H9 (cell line): Measurements from ENCODE around the gene FAM227A. TPM values are rescaled to one million over a fixed set of nuclear protein-coding genes. Genes with fewer than 3 reads are reported as not detected.
"Not testable (repeated sequence)": the region's sequence is repeated elsewhere in the genome, so short reads cannot be mapped to it uniquely, and the experiment has no call there.

Experiments
- DNase-seq: peaks from one replicate; pipeline ENCODE4 v3.0.0-alpha.2; 2017
- H2AFZ ChIP-seq: one replicate; pipeline ENCODE4 v1.6.1; 2013; ENCODE audit warnings: mild to moderate bottlenecking, low read length, control low read depth, moderate library complexity
- H2AK5ac ChIP-seq: 2 replicates; pipeline ENCODE4 v1.6.1; 2013; ENCODE audit warnings: low read length, control low read depth, mixed read lengths; ENCODE audit not compliant: insufficient read length
- H2BK120ac ChIP-seq: one replicate; pipeline ENCODE4 v1.6.1; 2013; ENCODE audit warnings: low read depth, mild to moderate bottlenecking, low read length, control low read depth, inconsistent platforms; ENCODE audit not compliant: poor library complexity, severe bottlenecking
- H2BK12ac ChIP-seq: 2 replicates; pipeline ENCODE4 v1.6.1; 2013; ENCODE audit warnings: low read length, control low read depth, mixed read lengths, low read depth; ENCODE audit not compliant: insufficient read length
- H2BK15ac ChIP-seq: 2 replicates; pipeline ENCODE4 v1.6.1; 2013; ENCODE audit warnings: low read depth, low read length, control low read depth
- H2BK20ac ChIP-seq: one replicate; pipeline ENCODE4 v1.6.1; 2013; ENCODE audit warnings: low read depth, mild to moderate bottlenecking, low read length, control low read depth, inconsistent platforms; ENCODE audit not compliant: poor library complexity, severe bottlenecking
- H2BK5ac ChIP-seq: 2 replicates; pipeline ENCODE4 v1.6.1; 2013; ENCODE audit warnings: low read length, control low read depth, mixed read lengths; ENCODE audit not compliant: insufficient read length
- H3K14ac ChIP-seq: 2 replicates; pipeline ENCODE4 v1.6.1; 2013; ENCODE audit warnings: low read length, control low read depth; ENCODE audit not compliant: insufficient read depth
- H3K18ac ChIP-seq: 2 replicates; pipeline ENCODE4 v1.6.1; 2013; ENCODE audit warnings: low read depth, mild to moderate bottlenecking, mixed read lengths, low read length, control low read depth; ENCODE audit not compliant: insufficient read length
- H3K23ac ChIP-seq: 2 replicates; pipeline ENCODE4 v1.6.1; 2013; ENCODE audit warnings: low read length, control low read depth, mixed read lengths, low read depth; ENCODE audit not compliant: insufficient read length
- H3K23me2 ChIP-seq: 2 replicates; pipeline ENCODE4 v1.6.1; 2013; ENCODE audit warnings: low read depth, mild to moderate bottlenecking, mixed read lengths, low read length, control low read depth; ENCODE audit not compliant: insufficient read length, poor library complexity, severe bottlenecking
- H3K27ac ChIP-seq: 2 replicates; pipeline ENCODE4 v1.5.1; 2013; ENCODE audit warnings: low read length, control low read depth, mixed read lengths, low read depth; ENCODE audit not compliant: insufficient read length
- H3K27me3 ChIP-seq: 2 replicates; pipeline ENCODE4 v1.6.1; 2013; ENCODE audit warnings: low read length, control low read depth, inconsistent platforms; ENCODE audit not compliant: insufficient read depth
- H3K4ac ChIP-seq: 2 replicates; pipeline ENCODE4 v1.6.1; 2013; ENCODE audit warnings: low read depth, mild to moderate bottlenecking, control low read depth, inconsistent platforms, low read length, moderate library complexity
- H3K4me1 ChIP-seq: 2 replicates; pipeline ENCODE4 v1.6.1; 2013; ENCODE audit warnings: low read length, control low read depth, inconsistent platforms; ENCODE audit not compliant: insufficient read depth
- H3K4me2 ChIP-seq: 2 replicates; pipeline ENCODE4 v1.6.1; 2013; ENCODE audit warnings: low read length, control low read depth, mixed read lengths; ENCODE audit not compliant: insufficient read length, insufficient read depth
- H3K56ac ChIP-seq: 2 replicates; pipeline ENCODE4 v1.6.1; 2013; ENCODE audit warnings: low read depth, mild to moderate bottlenecking, mixed read lengths, low read length, control low read depth; ENCODE audit not compliant: insufficient read length
- H3K79me1 ChIP-seq: 2 replicates; pipeline ENCODE4 v1.6.1; 2013; ENCODE audit warnings: low read depth, mild to moderate bottlenecking, moderate library complexity, low read length, control low read depth, inconsistent platforms; ENCODE audit not compliant: insufficient read depth, poor library complexity, severe bottlenecking
- H3K79me2 ChIP-seq: 2 replicates; pipeline ENCODE4 v1.6.1; 2013; ENCODE audit warnings: low read length, control low read depth, inconsistent platforms; ENCODE audit not compliant: insufficient read depth
- H3K9ac ChIP-seq: 2 replicates; pipeline ENCODE4 v1.6.1; 2013; ENCODE audit warnings: low read length, control low read depth, mixed read lengths; ENCODE audit not compliant: insufficient read length; ENCODE audit errors: extremely low read depth
- H3K9me3 ChIP-seq: one replicate; pipeline ENCODE4 v1.6.1; 2013; ENCODE audit warnings: low read depth, low read length, inconsistent platforms; ENCODE audit not compliant: control insufficient read depth
- H3T11ph ChIP-seq: one replicate; pipeline ENCODE4 v1.6.1; 2013; ENCODE audit warnings: mild to moderate bottlenecking, low read length, control low read depth, inconsistent platforms
- H4K20me1 ChIP-seq: one replicate; pipeline ENCODE4 v1.6.1; 2013; ENCODE audit not compliant: control insufficient read depth, insufficient read length, insufficient read depth
- H4K5ac ChIP-seq: 2 replicates; pipeline ENCODE4 v1.6.1; 2013; ENCODE audit warnings: low read depth, mild to moderate bottlenecking, mixed read lengths, low read length, control low read depth; ENCODE audit not compliant: insufficient read length
- H4K8ac ChIP-seq: replicated peaks from 2 replicates; pipeline ENCODE4 v1.6.1; 2013; ENCODE audit warnings: low read length, control low read depth, mixed read lengths, low read depth; ENCODE audit not compliant: insufficient read length
- H4K91ac ChIP-seq: 2 replicates; pipeline ENCODE4 v1.6.1; 2013; ENCODE audit warnings: low read depth, mild to moderate bottlenecking, moderate library complexity, mixed read lengths, low read length, control low read depth; ENCODE audit not compliant: insufficient read length
- H3K27ac Mint-ChIP-seq, 3 experiments: 2 replicates in 2 of 3; 3 replicates in 1 of 3; pipeline ENCODE4 v1.8.0; 2020 to 2021; ENCODE audit warnings: mixed read lengths in 3 of 3, mild to moderate bottlenecking in 1 of 3, moderate library complexity in 1 of 3
- H3K27me3 Mint-ChIP-seq: 2 replicates; pipeline ENCODE4 v1.8.0; 2021; ENCODE audit warnings: low read depth, mild to moderate bottlenecking, moderate library complexity, mixed read lengths
- H3K36me3 Mint-ChIP-seq, 3 experiments: 2 replicates in 2 of 3; 3 replicates in 1 of 3; pipeline ENCODE4 v1.8.0; 2020 to 2021; ENCODE audit warnings: low read depth in 3 of 3, mixed read lengths in 3 of 3; ENCODE audit not compliant: insufficient read depth in 1 of 3
- H3K4me1 Mint-ChIP-seq, 2 experiments: 2 replicates each; pipeline ENCODE4 v1.8.0; 2020; ENCODE audit warnings: mixed read lengths in 2 of 2
- H3K4me3 Mint-ChIP-seq, 2 experiments: 2 replicates in 1 of 2; 3 replicates in 1 of 2; pipeline ENCODE4 v1.8.0; 2020 to 2021; ENCODE audit warnings: mild to moderate bottlenecking in 2 of 2, mixed read lengths in 2 of 2, moderate library complexity in 1 of 2
- H3K9me3 Mint-ChIP-seq, 2 experiments: 2 replicates in 1 of 2; 3 replicates in 1 of 2; pipeline ENCODE4 v1.8.0; 2020; ENCODE audit warnings: mild to moderate bottlenecking in 2 of 2, mixed read lengths in 2 of 2, moderate library complexity in 1 of 2
- WGBS: extraction: QIAGEN DNeasy Blood & Tissue Kit; methylation state at CpG from one replicate; pipeline ENCODE4 v1.1.7; 2013; ENCODE audit warnings: missing lambda C conversion rate, low lambda C conversion rate, mixed read lengths; ENCODE audit not compliant: insufficient read length; ENCODE audit errors: extremely low coverage; 5-methylcytosine and 5-hydroxymethylcytosine counted together
- total RNA-seq: library from RNA; stranded (reverse); gene quantifications from 2 replicates; pipeline ENCODE4 v1.2.1, GENCODE V29; 2021
- TF ChIP-seq, protein P1 (sequence below): fragments of 200-600 bp; sonication (generic); conservative IDR thresholded peaks from 3 replicates; pipeline ENCODE4 v1.8.0; 2021; ENCODE audit warnings: antibody characterized with exemption, mild to moderate bottlenecking

FAM227A gene
- total RNA-seq, 1 experiment from 2014 or later: 3.6 TPM

- Histone ChIP-seq H3K56ac (no peak overlapping the region), H3K79me2 (no peaks in the 10 kb centered on the region), H2BK12ac (no peak overlapping the region), H3K14ac (no peak overlapping the region), H2BK15ac (no peak overlapping the region), H2AK5ac (no peak overlapping the region), H3K4me1 (no peaks in the 10 kb centered on the region), H3K4me2 (no peak overlapping the region), H3K27ac (no peak overlapping the region), H2BK5ac (no peak overlapping the region), H2BK20ac (no peak overlapping the region), H4K20me1 (no peaks in the 10 kb centered on the region), H4K91ac (no peak overlapping the region), H3K9me3 (no peaks in the 10 kb centered on the region), H3K9ac (no peak overlapping the region), H3K27me3 (no peaks in the 10 kb centered on the region), H3K18ac (no peak overlapping the region), H2AFZ (no peak overlapping the region), H3K23me2 (no peaks in the 10 kb centered on the region), H4K8ac (no peak overlapping the region), H3K23ac (no peak overlapping the region), H2BK120ac (no peak overlapping the region), H3T11ph (no peak overlapping the region), H3K79me1 (no peaks in the 10 kb centered on the region), H3K4ac (no peak overlapping the region), H4K5ac (no peak overlapping the region)
- no peak overlapping the region for H3K4me3 Mint-ChIP-seq
- no CpG with 5 or more reads among the region's 10 CpGs for WGBS
- TF ChIP-seq, protein P1, sequence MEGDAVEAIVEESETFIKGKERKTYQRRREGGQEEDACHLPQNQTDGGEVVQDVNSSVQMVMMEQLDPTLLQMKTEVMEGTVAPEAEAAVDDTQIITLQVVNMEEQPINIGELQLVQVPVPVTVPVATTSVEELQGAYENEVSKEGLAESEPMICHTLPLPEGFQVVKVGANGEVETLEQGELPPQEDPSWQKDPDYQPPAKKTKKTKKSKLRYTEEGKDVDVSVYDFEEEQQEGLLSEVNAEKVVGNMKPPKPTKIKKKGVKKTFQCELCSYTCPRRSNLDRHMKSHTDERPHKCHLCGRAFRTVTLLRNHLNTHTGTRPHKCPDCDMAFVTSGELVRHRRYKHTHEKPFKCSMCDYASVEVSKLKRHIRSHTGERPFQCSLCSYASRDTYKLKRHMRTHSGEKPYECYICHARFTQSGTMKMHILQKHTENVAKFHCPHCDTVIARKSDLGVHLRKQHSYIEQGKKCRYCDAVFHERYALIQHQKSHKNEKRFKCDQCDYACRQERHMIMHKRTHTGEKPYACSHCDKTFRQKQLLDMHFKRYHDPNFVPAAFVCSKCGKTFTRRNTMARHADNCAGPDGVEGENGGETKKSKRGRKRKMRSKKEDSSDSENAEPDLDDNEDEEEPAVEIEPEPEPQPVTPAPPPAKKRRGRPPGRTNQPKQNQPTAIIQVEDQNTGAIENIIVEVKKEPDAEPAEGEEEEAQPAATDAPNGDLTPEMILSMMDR: no peak
- no peaks in the 10 kb centered on the region for H3K9me3 Mint-ChIP-seq
- no peak for DNase-seq
- 0 out of 7 replicates have a peak, but pooled peaks cover 0 to 3% (median 0%) of the 10 kb centered on the region in 3 experiments for H3K36me3 Mint-ChIP-seq
- peaks cover 3 to 6% of the 10 kb centered on the region in 2 experiments; a peak in 2 of 4 replicates for H3K4me1 Mint-ChIP-seq
- H3K27ac Mint-ChIP-seq: no peak overlapping the region; a peak in 1 of 7 replicates
- H3K27me3 Mint-ChIP-seq: no peaks in the 10 kb centered on the region
Observed at GRCh38 chr22:38599466-38599865, 56.7 kb downstream of the FAM227A start.

DNA sequence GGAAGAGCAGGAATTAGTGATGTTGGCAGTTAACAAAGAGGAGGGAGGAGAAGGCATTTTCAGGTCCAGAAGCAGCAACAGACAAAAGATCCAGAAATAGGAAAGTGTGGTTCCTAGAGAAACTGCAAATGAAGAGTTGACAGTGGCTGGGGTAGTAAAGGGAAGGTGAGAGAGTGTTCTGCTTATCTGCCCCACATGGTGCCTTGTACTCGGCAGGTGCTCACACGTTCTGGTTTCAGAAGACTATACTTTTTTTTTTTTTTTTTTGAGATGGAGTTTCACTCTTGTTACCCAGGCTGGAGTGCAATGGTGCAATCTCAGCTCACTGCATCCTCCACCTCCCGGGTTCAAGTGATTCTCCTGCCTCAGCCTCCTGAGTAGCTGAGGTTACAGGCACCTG, 73.3 kb downstream of the FAM227A start:
- H3K79me1 ChIP-seq, DNase-seq, H3K27ac Mint-ChIP-seq, H3K4me1 Mint-ChIP-seq, H2AK5ac ChIP-seq, H3K27me3 Mint-ChIP-seq, H3K27me3 ChIP-seq, H3K4me1 ChIP-seq, H3K23ac ChIP-seq, H3K9me3 Mint-ChIP-seq, H4K5ac ChIP-seq, H3K4ac ChIP-seq, H4K20me1 ChIP-seq, H2BK15ac ChIP-seq, H3K18ac ChIP-seq, H3K14ac ChIP-seq, H3K4me3 Mint-ChIP-seq, H2BK5ac ChIP-seq, H2BK12ac ChIP-seq, H2AFZ ChIP-seq, H3K27ac ChIP-seq, H3K23me2 ChIP-seq, H4K91ac ChIP-seq, H3K79me2 ChIP-seq, H3K9me3 ChIP-seq, H3K9ac ChIP-seq, H2BK120ac ChIP-seq, H2BK20ac ChIP-seq, H3T11ph ChIP-seq, H3K56ac ChIP-seq, H4K8ac ChIP-seq, H3K4me2 ChIP-seq: not testable (repeated sequence)
- no CpG with 5 or more reads among the region's 3 CpGs for WGBS
- peaks cover 1 to 11% (median 7%) of the 10 kb centered on the region in 3 experiments; a peak in 4 of 7 replicates for H3K36me3 Mint-ChIP-seq
